A172 (cell line): Measurements from ENCODE around the gene HS1BP3. TPM values are rescaled to one million over a fixed set of nuclear protein-coding genes. Genes with fewer than 3 reads are reported as not detected.

ENCODE experiments used
- DNase-seq: peaks from one replicate; pipeline ENCODE4 v3.0.0-alpha.2; 2015; ENCODE audit warnings: low spot score
- total RNA-seq: library from RNA; depleted of rRNA; stranded (reverse); fragments of >200 nt; shearing (Covaris generic); gene quantifications from 2 replicates; pipeline ENCODE4 v1.2.3, GENCODE V29; 2014

Gene HS1BP3
- total RNA-seq, 1 experiment from 2014 or later, result 43.9 TPM

DNA sequence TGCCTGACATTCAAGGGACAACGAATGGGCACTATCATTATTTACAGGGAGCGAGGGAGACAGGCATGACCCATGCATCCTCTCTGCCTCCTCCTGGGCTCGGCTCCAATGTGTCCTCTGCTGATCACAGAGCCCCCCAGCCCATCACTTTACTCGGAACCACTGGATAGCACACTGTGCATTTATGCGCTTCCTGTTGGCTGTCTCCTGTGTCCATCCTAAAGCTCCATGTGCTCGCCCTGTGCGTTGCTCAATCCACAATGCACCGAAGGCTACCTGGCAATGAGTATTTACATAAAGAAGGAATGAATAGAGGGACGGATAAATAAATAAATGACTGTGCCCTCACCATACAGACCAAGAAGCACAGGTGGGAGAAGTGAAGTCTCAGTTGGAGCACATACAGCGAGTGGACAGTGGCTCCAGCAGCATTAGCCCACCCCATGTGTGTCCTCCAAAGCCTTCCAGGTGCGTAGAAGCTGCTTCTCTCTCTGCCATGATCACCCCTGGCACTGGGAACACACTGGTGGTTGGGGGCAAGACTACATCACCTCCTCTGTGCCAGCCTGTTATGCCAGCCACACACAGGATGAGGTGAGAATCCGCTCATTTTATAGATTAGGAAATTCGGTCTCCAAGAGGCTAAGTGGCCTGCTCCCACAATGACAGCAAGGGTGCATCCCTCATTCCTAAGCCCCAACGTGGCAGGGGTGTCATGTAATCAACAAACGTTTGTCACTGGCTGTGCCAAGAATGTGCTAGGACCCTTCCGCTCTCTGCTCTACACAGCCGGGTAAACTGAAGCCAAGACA is 13.7 kb upstream of the HS1BP3 start:
- no peak for DNase-seq

DNA sequence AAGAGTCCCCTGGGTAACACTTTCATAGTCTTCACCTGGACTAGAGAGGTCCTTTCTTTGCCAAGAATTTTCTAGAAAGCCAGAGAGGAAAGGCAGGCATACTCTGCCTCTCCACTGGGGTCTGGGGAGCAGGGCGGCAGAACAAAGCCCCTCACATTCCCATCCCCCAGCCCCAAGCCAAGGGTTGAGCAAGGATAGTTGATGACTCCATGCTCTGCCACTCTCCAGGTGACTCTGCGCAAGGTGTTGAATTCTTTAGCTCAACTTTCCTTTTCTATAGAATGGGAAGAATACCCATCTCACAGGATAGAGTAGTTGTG is 13.1 kb upstream of the HS1BP3 start:
- DNase-seq, result no peak

DNA sequence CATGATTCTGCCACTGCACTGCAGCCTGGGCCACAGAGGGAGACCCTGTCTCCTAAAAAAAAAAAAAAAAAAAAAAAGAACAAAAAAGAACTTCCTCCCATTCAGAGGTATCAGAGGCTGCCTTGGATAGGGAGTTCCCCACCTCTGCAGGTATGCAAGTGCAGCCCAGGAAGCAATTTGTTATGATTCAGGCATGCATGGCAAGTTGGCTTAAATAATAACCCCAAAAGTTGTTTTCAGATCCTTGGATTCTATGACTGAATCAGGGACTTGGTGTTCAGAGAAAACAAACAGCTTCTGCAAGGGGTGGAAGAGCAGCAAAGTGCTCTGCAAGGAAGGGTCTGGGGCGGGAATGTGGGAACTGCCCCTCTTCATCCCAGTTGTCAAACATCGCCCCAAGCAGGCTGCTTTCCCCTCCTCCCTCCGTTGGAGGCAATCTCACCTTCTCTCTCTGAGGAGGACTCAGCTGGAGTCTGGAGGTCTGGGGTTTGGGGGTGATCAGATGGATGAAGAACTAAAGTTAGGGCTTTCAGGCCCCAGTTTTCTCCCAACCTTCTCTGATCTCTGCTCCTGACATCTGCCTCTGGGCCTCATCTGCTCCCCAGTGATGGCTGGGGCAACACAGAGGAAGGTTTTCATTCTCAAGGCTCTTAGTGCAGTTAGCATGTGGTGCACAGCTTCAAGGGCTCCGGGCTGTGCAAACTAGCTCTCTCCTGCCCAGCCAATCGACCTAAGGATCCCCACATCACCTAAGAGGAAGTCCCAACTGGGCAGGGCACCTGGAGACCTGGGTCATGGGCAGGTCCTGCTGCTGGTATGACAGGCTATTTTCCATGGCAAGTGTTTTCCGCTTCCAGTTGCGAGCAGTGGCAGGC is 12.5 kb upstream of the HS1BP3 start:
- no peak for DNase-seq

DNA sequence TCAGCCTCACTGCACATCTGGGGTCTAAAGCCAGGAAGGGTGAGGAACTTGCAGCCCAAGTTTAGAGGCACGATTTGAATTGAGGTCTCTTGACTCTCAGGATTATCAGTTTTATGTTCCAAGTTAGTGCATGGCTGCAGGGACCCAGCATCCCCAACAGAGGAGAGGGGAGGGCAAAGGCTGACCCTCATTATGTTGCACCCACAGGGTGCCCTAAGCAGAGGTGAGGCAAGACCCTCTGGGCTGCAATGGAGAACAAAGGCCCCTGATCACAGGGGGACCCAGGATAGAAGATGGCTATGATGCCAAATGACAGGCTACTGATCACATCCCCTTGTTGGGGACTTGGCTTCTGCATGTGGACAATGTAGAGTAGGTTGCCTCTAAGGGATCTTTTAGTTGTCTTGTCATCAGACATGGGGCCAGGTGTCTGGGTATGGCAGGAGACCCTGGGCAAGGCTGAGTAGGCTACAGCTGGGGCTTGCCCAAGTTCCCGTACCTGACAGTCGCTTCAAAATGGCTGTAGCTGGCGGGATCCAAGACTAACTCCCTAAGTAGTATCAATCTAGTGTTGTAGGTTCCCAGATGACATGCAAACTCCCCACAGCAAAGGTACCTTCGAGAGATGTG is 11.5 kb upstream of the HS1BP3 start:
- DNase-seq, result no peak

DNA sequence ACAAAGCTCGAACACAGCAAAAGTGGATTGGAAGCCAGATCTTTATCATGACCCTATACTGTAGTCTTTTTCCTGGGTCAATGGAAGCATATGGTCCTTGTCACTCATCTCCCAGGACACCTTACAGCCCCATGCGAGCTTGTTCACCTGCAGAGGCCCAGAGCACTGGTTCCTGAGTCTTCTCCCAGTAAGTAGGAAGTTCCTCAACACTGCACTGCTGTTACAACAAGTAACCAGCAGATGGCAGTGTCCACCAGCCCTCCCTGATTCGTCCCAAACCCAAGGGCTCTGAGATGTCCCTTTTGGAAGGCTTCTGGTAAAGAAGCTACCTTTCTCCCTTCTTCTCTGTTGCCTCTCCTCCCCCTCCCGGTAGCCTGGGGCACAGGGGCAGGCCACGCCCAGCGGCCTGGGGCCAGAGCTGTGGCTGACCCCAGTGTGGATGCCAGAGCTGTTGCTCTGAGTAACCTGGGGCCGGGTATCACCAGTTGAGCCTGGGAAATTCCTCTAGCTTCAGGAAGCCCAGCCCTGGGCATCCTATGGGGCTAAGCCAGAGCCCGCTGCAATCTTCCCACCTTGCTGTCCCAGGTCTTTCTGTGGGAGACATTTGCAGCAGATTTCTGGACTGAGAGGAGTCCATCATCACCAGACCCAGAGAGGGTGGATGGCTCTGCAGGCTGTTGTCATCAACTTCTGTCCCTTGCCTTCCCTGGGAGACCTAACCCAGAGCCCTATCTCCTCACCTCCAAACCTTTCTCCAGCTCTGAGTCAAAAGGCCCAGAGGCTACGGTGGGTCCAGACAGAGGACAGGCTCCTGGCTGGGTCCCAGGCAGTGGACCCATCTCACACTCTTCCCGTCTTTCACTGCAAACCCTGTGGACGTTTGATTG is 10.8 kb upstream of the HS1BP3 start:
- DNase-seq, result peak; percentile 84

DNA sequence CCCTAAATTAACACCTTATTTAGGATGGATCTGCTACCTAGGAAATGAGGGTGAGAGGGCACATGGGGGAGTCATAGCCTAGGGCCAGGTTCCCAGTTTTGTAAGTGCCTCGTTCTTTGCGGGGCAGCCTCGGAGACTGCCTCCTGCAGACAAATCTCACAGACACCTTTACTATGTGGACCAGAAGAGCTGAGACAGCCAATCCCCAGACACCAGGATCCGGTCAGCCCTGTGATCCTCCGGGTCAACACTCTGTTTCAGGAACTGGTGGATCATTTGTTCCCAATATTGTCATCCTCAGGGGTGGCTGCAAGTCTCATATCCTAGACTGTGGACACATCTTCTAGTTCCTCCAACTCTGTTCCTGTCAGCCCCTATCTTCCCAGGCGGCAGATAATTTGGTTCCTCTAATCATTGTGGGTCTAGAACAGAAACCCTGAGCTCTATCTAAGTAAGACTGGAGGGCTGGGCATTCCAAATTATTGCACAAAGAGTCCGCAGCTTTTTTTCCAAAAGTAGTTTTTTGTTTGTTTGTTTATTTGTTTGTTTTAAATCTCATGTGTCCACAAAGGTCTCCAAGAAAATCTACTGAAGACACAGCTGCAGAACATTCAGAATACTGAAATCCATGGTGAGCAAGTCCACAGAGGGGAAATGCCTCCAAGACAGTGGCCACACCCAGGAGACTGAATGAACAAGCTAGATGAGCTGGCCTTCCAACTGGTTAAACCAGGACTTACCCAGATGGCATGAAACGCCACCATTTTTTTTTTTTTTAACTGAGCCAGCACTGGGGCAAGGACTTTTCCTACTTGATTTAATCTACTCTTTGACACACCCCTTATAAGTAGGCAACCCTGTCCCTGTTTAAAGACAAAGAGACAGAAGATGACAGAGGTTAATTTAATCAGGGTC is 9.9 kb upstream of the HS1BP3 start:
- peak; percentile 40 for DNase-seq

DNA sequence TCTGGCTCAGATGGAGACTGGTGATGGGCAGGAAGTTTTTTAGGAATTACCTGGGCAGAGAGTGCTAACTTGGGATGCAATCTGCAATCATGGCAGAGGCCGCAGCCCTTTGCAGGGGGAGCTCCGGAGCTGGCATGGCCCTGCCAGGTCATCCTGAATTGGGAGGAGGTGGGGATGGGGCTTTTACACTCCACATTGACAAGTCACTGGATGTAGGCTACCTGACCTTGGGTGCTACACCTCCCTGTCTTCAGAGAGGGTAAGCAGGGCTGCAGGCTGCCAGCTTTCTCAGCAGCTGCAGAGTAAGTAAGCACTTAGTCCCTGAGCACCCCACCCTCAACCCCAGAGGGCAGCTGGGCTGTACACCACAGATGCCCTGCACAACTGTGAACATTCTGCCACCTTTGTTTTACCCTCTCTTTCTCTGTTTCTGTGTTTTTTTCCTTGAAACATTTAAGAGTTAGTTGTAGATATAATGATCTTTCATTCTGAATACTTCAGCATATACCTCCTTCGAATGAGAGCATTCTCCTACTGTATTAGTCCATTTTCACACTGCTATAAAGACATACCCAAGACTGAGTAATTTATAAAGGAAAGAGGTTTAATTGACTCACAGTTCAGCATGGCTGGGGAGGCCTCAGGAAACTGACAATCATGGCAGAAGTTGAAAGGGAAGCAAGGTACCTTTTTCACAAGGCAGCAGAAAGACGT is 6.8 kb upstream of the HS1BP3 start:
- DNase-seq, result no peak

DNA sequence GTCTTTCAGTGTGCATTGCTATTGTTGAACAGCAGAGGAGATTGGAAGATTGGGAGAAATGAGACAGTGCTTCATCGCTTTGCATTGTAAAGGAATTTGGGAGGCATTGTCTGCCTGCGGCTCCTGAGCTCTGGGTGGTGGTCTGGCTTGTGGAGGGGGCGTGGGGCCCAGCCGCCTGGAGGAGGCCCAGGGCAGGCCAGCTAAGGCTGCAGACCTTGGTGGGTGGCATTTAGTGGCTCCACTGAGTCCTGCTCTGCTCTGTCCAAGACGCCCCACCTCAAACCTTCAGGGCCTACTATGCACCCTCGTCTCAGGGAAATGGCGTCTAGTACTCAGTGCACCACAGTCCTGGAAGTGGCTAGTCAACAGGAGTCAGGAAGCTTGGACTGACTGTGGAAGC is 5.7 kb upstream of the HS1BP3 start:
- DNase-seq, result no peak

DNA sequence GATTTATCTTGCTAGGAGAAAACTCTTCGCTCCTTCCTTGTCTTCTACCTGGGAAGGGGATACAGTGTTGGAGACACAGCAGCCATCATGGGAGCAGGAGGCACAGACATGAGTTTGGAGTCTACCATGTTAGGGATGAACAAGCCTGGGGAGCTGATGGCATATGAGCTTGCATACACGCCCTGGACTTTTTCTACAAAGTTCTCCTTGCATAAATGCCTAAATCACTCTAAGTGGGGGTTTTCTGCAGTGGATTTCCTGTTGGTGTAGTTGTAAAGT is 3.6 kb upstream of the HS1BP3 start:
- no peak for DNase-seq

DNA sequence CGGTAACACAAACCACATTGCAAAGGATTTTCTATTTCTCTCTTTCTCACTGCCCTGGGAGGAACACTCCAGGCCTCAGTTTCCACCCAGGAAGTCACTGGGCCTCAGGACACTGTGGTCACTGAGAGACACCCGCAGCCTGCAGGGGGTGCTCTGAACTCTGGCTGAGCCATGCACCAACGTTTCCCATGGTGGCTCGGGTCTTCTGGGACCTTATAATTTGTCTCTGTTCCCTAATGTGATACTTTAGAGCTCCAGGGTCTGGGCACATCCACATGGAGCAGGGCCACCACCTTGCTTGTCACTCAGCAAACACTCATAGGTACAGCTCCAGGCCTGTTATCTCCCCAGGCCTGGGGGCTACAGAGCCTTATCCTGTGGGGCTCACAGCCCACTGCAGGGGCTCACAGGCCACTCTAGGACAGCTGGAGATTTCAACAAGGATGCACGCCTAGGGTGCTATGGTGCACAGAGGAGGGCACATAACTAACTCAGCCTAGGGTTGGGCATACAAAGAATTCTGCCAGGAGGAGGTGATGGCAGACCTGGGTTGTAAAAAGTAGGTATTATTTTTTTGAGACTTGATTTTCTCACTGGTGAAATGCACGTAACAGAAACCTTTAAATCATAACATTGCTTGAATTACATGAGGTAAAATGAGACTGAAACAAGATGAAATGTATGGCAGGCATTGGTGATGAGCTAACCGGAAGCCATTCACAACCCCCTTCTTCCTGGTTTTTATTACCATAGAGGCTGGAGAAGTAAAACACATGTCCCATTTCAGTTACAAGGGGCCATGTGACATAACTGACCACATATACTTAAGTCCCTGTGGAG is 3.0 kb upstream of the HS1BP3 start:
- no peak for DNase-seq

DNA sequence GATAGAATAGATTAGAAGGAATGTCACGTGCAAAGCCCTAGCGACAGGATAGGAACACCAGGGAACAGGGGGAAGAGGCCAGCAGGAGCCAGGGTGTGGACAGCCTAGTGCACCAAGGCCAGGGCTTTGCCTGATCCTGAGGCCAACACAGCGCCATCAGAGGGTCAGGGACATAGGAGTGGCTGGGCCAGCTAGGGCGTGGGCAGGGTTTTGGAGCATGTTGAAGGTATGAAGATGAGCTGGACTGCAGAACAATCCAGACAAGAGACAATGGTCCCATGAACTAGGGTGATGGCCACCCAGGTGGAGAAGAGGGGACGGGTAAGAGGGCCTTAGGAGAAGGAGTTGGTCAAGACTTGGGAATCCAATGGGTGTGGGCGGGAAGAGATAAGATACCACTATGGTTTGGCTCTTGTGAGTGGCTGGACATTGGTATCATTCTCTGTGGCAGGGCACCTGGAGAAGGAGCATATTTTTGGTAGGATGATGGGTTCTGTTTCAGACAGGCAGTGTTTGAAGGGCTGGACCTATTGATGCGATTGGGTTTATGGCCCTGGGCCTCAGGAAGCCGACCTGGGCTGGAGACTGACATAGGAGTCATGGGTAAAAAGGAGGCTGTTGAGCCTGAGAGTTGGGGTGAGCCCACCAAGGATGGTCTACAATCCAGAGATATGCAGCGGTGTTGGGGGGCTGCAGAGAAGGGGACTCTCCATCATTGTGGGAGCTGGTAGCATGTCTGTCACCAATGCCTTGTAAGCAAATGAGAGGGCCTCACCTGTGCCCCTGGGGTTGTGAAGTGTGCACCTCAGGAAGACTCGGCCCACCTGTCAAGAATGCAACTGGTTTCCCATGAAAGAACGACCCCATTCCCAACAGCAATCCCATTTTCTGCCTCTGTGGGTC is 2.0 kb upstream of the HS1BP3 start:
- DNase-seq, result no peak

DNA sequence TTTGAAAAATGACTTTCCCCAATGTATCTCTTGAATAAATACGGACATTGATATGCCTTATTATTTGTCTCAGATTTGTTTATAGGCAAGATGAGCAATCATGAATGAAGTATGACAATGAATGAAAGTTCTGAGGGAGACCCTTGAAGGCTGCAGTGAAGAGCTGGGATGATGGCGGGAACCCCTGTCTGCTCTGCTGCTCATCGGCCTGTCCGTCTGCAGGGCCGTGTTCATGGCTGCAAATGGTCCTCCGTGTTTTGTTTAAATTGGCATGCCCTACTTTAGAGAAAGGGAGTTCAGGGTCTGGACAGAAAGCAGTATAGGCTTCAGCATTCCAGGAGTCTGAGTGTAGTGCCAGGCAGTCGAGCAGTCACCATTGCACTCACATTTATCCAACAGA is 1.2 kb upstream of the HS1BP3 start:
- no peak for DNase-seq

DNA sequence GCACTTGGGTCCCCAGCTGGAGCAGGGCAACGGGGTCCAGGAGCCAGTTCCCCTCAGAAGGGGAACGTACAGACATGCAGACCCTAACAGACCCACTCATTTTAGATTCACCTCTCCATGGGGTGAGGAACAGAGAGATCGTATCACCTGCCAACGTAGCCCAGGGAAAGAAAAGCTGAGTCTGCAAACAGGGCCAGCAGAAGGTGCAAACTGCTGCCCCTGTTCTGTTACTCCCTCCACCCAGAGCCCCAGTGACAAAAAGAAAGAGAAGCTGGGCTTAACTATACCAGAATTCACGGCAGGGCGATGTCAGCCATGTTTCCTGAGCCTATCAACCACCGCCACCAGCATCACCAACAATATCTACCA is 817 bp upstream of the HS1BP3 start:
- no peak for DNase-seq

DNA sequence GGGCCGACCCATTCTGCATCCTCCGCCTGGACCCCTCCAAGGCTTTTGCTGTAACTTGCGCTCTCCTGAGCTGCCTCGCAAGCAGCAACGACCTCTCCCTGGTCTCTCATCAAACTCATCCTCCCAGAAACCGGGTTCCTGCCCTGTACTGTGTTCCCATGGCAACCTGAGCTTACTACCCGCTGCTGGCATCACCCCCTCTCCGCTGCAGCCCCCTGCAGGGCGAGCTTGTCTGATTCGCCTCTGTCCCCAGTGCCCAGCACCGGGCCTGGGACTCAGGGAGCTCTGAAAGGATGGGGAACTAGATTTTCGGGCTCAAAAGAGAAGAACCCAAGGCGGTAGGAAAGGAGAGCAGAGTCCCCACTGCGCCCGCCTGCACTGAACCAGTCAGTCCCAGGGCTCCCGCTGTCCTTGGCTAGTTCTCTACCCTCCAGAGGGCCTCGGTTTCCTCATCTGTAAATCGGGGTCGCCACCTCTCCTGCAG is 463 bp downstream of the HS1BP3 start:
- DNase-seq, result peak; percentile 33

DNA sequence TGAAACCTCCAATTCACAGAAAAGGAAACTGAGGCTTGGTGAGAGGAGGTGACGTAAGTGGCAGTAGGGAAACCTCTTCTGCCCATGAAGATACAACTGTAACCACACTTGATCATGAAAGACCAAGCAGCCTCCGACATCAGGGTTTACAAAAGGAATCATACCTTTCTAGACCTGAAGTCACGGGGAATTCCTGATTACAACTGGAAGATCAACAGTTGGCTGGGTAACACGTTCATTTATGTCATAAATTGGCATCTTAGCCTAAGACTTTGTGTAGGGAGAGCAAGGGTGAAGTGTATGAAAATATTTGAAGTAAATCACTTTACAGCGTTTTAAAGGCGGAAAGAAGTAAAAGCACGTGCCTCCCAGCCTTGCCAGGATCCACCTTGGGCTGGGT is 922 bp downstream of the HS1BP3 start:
- DNase-seq, result no peak

DNA sequence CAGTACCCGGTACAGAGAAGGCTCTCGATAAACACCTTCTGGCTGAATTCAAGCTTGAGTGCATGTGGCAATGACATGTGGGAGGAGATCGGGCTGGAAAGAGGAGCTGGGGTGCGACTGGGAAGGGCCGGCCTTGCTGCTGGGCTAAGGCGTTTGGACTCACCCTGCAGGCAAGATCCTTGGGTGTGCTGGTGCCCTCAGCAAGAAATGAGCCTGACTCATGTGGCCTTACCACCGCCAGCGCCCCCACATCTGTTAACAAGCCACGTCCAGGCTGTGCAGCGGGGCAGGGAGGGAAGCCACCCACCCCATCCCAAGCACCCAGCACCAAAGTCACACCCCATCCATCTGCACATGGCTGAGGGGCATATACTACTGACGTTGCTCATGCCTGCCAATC is 1.3 kb downstream of the HS1BP3 start:
- no peak for DNase-seq

DNA sequence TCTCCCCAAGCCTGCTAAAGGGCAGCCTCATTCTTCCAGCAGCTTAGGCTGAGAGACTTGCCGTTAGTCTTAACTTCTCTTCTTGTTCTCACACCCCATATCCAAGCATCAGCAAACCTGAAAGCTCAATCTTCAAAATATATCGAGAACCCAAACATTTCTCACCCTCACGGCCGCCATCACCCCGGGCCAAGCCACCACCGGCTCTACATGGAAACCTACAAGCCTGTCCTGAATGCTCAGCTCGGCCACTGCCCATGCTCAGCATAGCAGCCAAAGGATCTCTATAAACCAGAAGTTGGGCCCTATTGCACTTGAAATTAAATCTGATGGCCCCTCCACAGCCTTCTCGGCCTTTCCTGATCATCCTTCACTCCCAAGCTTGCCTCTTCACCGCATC is 2.1 kb downstream of the HS1BP3 start:
- DNase-seq, result no peak

DNA sequence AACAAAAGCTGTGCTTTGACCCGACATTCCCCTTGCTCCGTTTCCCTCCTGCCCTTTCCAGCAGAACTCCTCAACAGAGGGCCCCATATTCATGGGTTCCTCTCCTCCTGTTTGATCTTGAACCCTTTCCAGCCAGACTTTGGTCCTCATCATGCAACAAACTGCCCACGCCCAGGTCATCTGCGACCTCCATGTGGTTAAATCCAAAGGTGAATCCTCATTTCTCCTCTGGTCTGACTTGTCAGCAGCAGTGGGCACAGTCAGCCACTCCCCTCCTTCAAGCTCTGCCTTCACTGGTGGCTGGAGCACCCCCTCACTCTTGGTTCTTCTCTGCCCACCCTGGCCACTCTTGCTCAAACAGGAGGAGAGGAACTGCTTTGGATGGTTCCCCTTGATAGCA is 2.7 kb downstream of the HS1BP3 start:
- DNase-seq, result no peak
